Activated CD4-positive, alpha-beta T cell treated with anti-CD3 and anti-CD28 coated beads, Interleukin-2, amount 10 ng/mL, durations not matched to agents 7 days and 5 days (primary cell): ENCODE measurements around the gene IPO8. TPM values are rescaled to one million over a fixed set of nuclear protein-coding genes. Genes with fewer than 3 reads are reported as not detected.

ENCODE experiments used
- CTCF ChIA-PET: fragments of 350-600 bp; sonication (Branson Sonifier 250); formaldehyde crosslinking; loops from one replicate; lab custom pipeline; 2021; ENCODE audit warnings: antibody characterized with exemption; lab: Charles Lee
- POLR2A ChIA-PET: fragments of 350-600 bp; sonication (Branson Sonifier 250); formaldehyde crosslinking; loops from one replicate; lab custom pipeline; 2021; ENCODE audit warnings: antibody characterized with exemption; lab: Charles Lee
- DNase-seq: peaks from one replicate; pipeline ENCODE4 v3.0.0-alpha.2; 2020
- H3K27ac Mint-ChIP-seq: one replicate; pipeline ENCODE4 v1.8.0; 2021; ENCODE audit warnings: mild to moderate bottlenecking, moderate library complexity, mixed read lengths
- H3K27me3 Mint-ChIP-seq: one replicate; pipeline ENCODE4 v1.8.0; 2021; ENCODE audit warnings: mixed read lengths
- H3K36me3 Mint-ChIP-seq: one replicate; pipeline ENCODE4 v1.8.0; 2021; ENCODE audit warnings: low read depth, mixed read lengths
- H3K4me1 Mint-ChIP-seq: one replicate; pipeline ENCODE4 v1.8.0; 2021; ENCODE audit warnings: mixed read lengths
- H3K4me3 Mint-ChIP-seq: one replicate; pipeline ENCODE4 v1.8.0; 2021; ENCODE audit warnings: mild to moderate bottlenecking, moderate library complexity, mixed read lengths
- H3K9me3 Mint-ChIP-seq: one replicate; pipeline ENCODE4 v1.8.0; 2021; ENCODE audit warnings: mixed read lengths
- total RNA-seq, 2 experiments: library from RNA; stranded (reverse); gene quantifications; one replicate each; pipeline ENCODE4 v1.2.3, GENCODE V29; 2021

IPO8 gene
- total RNA-seq, 2 experiments from 2014 or later, result 57.4 to 58.2 TPM

DNA sequence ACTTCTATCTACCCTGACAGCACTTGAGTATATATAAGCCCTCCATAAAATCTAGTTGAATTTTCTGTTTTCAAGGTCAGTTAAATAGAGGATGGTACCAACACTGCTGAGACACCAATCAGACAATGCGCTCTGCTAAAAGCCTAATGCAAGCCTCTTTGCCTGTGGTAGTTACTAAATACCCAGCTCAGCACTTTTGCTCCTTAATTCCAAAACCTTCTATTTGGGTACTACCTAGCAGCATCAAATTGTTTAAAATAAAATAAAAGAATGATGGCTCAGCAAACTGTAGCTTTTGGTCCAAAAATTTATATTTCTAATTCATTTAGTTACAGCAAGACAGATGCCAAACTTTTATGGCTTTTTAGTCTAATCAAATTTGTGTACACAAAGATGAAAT, 107.9 kb downstream of the IPO8 start:
- ChIA-PET CTCF (no interaction called here), POLR2A (no interaction called here)
- Mint-ChIP-seq H3K27me3 (no peaks in the 10 kb centered on the region), H3K4me1 (no peaks in the 10 kb centered on the region), H3K27ac (no peak overlapping the region), H3K9me3 (peaks cover 4% of the 10 kb centered on the region), H3K4me3 (no peak overlapping the region), H3K36me3 (no peaks in the 10 kb centered on the region)
- no peak for DNase-seq

GRCh38 chr12:30585877-30586276, 109.8 kb downstream of the IPO8 start:
- H3K27ac Mint-ChIP-seq, result no peak overlapping the region
- H3K27me3 Mint-ChIP-seq, result no peaks in the 10 kb centered on the region
- POLR2A ChIA-PET, result no interaction called here
- DNase-seq, result no peak
- no peaks in the 10 kb centered on the region for H3K36me3 Mint-ChIP-seq
- H3K9me3 Mint-ChIP-seq, result peaks cover 4% of the 10 kb centered on the region
- no peak overlapping the region for H3K4me3 Mint-ChIP-seq
- CTCF ChIA-PET, result no interaction called here
- H3K4me1 Mint-ChIP-seq, result no peaks in the 10 kb centered on the region

DNA sequence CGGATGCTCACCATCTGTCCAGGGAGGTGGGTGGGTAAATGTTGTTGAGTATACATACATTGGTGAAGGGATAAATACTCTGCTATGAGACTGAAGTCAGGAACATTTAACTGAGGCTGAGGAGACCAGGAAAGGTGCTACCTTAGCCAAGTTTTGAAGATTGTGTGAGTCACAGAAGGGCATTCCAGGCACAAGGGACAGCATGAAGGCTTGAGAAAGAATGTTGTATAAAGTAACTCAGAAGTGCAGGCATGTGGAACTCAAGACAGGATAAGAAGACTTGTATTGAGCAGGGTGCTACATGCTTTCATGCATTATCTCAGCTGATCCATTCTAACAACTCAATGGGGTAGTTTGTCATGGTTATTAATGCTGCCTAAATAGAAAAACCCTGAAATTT, 112.7 kb downstream of the IPO8 start:
- Mint-ChIP-seq H3K27me3 (no peaks in the 10 kb centered on the region), H3K27ac (no peak overlapping the region), H3K9me3 (no peaks in the 10 kb centered on the region), H3K4me1 (no peaks in the 10 kb centered on the region), H3K36me3 (no peaks in the 10 kb centered on the region), H3K4me3 (no peak overlapping the region)
- no peak for DNase-seq
- ChIA-PET POLR2A (no interaction called here), CTCF (no interaction called here)

DNA sequence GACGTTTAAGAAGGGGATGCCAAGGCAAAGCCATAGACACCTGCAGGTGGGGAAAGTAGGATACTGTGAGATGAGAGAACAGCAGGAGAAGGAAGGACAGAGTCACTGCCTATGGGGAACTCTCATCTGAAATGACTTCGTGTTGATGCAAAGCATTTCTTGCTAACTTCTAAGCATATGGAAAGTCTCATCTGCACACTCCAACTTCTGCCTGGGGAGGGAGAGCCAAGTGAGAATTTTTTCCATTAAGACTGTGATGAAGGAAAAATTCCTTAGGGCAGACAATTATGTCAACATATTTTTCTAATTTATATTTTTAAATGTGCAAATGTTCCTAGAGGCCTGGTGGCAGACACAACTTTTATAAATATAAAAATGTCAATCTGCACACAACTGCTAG, 115.3 kb downstream of the IPO8 start:
- Mint-ChIP-seq H3K27me3 (no peaks in the 10 kb centered on the region), H3K4me3 (no peak overlapping the region), H3K27ac (no peak overlapping the region), H3K4me1 (no peaks in the 10 kb centered on the region), H3K9me3 (no peaks in the 10 kb centered on the region), H3K36me3 (no peaks in the 10 kb centered on the region)
- ChIA-PET CTCF (no interaction called here), POLR2A (no interaction called here)
- no peak for DNase-seq

Other genes with a start within 250 kb of the IPO8 start
- gene CAPRIN2, start 59.1 kb upstream of the IPO8 start, total RNA-seq, result 10 to 100 TPM; 12.6 to 15.6 TPM
- not detected for gene TSPAN11, start 230.9 kb upstream of the IPO8 start, total RNA-seq